NB4 (cell line): ENCODE measurements around the gene ARL8B.

Experiments
- CTCF ChIP-seq: IDR thresholded peaks from one replicate; pipeline ENCODE4 v1.5.1; 2012; ENCODE audit warnings: low read depth, low read length
- MYC ChIP-seq: IDR thresholded peaks from 2 replicates; pipeline ENCODE4 v1.6.1; 2011; ENCODE audit warnings: low read depth, low read length

DNA sequence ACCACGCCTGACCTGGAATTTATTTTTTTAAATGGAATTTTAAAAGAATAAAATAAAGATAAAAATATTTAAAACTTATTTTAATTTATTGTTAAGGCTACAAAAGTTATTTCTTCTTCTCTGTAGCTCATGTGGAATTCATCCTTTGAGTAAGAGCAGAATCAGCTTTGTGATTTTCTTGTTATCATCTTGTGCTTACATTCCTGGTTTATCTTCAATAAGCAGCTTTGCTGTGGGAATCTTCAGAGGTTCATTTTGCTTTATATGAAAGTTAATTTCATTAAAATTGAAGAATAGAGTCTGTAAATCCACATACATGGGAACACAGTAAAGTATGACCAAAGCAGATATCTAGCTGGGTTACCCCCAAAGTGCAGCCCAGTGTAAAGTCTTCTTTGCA is 35.4 kb upstream of the ARL8B start:
- no peak for TF ChIP-seq CTCF
- no peak for TF ChIP-seq MYC
